ENCODE data around the gene FAM111A. TPM values are rescaled to one million over a fixed set of nuclear protein-coding genes. Genes with fewer than 3 reads are reported as not detected.

The FAM111A gene
- total RNA-seq, 1 donor from 2014 or later, result 66.4 TPM

GRCh38 chr11:59175091-59175501, 32.4 kb downstream of the FAM111A start:
- Mint-ChIP-seq H3K4me1 (ENCODE audit: low read depth) (peaks cover 8% of the 10 kb centered on the region), H3K4me3 (no peak overlapping the region), H3K36me3 (ENCODE audit: low read depth) (no peaks in the 10 kb centered on the region), H3K27ac (no peak overlapping the region), H3K27me3 (ENCODE audit: insufficient read depth) (peaks cover 34% of the 10 kb centered on the region), H3K9me3 (peaks cover 10% of the 10 kb centered on the region)
- intact Hi-C loops (cut with micrococcal nuclease), result no loop called here
- DNase-seq (ENCODE audit: low spot score), result no peak

DNA sequence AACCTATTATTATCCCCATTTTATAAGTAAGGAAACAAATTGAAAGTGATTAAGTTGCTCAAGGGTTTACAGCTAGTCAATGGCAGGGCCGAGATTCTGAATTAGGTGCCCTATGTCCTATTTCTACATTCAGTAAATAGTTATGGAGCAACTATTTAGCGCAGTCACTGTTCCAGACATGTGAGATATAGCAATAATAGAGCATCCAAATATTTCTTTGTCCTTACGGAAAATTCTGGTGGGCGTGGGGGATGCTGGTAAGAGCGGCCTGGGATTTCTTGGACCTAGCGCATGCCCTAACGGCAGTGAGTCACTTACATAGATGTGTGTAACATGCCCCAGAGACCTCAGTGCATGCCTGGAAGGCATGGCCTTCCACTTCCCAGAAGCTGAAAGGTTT, 33.7 kb downstream of the FAM111A start:
- Mint-ChIP-seq H3K4me3 (no peak overlapping the region), H3K27ac (no peak overlapping the region), H3K36me3 (ENCODE audit: low read depth) (no peaks in the 10 kb centered on the region), H3K9me3 (peaks cover 10% of the 10 kb centered on the region), H3K4me1 (ENCODE audit: low read depth) (peaks cover 8% of the 10 kb centered on the region), H3K27me3 (ENCODE audit: insufficient read depth) (peaks cover 34% of the 10 kb centered on the region)
- intact Hi-C loops (cut with micrococcal nuclease), result no loop called here
- no peak for DNase-seq (ENCODE audit: low spot score)

DNA sequence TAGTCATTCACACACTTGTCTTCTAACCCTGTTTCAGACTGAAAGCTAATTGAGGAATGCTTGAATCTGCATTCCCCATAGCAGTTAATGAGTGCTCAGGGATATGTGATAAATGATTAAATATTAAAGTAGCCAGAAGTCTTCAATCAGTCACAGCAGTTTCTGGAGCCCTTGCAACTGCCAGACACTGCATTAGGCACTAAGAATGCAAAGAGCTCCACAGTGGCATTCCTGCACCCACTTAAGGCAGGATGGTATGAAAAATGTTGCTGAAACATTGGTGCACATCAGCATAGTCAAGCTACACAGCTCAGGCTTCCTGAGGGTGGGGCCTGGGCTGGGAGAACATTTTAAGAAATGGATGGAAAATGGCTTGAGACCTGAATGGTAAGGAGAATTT, 35.7 kb downstream of the FAM111A start:
- Mint-ChIP-seq H3K36me3 (ENCODE audit: low read depth) (no peaks in the 10 kb centered on the region), H3K27ac (no peak overlapping the region), H3K9me3 (peaks cover 10% of the 10 kb centered on the region), H3K27me3 (ENCODE audit: insufficient read depth) (peaks cover 26% of the 10 kb centered on the region), H3K4me3 (no peak overlapping the region), H3K4me1 (ENCODE audit: low read depth) (no peaks in the 10 kb centered on the region)
- intact Hi-C loops (cut with micrococcal nuclease), result no loop called here
- no peak for DNase-seq (ENCODE audit: low spot score)

DNA sequence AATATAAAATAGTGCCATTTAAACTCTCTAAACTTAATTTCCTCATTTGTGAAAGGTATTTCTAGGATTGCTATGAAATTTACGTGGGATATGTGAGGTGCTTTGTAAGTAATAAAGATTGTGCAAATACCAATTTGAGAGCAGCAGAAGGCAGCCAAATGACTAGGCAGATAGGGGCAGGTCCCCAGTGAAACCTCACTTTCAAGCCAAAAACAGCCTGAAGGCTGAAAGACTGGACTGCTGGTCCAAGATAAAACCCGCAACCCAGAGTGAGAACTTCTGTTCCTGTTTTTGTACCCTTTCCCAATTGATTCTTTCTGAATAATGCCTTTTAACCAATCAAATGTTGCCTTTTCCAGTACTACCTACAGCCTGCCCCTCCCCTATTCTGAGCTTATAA, 36.5 kb downstream of the FAM111A start:
- intact Hi-C loops (cut with micrococcal nuclease), result no loop called here
- peaks cover 22% of the 10 kb centered on the region for H3K27me3 Mint-ChIP-seq (ENCODE audit: insufficient read depth)
- no peak overlapping the region for H3K4me3 Mint-ChIP-seq
- no peaks in the 10 kb centered on the region for H3K36me3 Mint-ChIP-seq (ENCODE audit: low read depth)
- DNase-seq (ENCODE audit: low spot score), result no peak
- H3K27ac Mint-ChIP-seq, result no peak overlapping the region
- peaks cover 10% of the 10 kb centered on the region for H3K9me3 Mint-ChIP-seq
- no peaks in the 10 kb centered on the region for H3K4me1 Mint-ChIP-seq (ENCODE audit: low read depth)

DNA sequence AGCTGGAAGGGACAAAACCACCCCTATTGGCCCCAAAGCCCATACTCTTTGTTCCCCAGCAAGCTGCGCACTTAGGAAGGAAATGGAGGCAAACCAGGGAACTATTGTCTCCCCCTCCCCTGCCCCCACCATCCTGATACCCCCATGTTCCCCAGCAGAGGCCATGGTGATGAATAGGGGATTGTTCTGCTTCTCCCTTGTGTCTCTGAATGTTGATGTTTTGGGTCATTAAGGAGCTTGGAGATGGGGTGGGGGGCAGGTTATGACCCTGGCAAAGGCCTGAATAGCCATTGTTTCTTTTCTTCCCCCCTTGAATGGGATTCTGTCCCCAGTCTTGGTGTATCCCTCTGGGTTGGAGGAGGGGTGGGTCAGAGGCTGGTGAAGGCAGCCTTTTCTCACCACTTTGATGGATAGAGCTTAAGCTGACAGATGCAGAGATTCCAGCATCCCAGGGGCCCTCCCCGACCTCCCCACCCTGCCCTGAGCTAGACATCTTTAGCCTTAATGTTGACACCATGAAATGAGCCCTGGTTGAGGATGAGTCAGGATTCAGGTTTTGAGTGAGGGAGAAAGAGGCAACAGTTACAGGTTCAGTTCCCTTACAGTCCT, 37.6 kb downstream of the FAM111A start:
- Mint-ChIP-seq H3K27me3 (ENCODE audit: insufficient read depth) (peaks cover 11% of the 10 kb centered on the region), H3K36me3 (ENCODE audit: low read depth) (no peaks in the 10 kb centered on the region), H3K9me3 (peaks cover 10% of the 10 kb centered on the region), H3K4me1 (ENCODE audit: low read depth) (no peaks in the 10 kb centered on the region), H3K4me3 (no peak overlapping the region), H3K27ac (no peak overlapping the region)
- no peak for DNase-seq (ENCODE audit: low spot score)
- intact Hi-C loops (cut with micrococcal nuclease), result no loop called here

DNA sequence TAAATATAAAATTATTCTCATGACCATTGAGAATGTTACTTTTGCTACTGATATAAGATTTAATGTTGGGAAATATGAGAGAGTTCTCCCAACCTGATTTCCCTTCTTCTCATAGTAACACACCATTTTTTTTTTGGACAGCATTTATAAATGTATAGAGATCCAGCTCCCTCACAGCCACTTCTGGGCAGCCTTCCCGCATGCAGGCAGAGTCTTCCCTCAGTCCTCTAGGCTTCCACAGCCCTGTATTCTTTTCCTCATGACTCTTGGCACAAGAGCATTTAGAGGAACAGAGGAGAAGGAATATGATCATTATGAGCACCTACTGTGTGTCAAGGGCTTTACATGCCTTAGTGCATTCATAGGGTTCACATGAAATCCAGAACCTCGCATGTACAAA, 38.3 kb downstream of the FAM111A start:
- no peak overlapping the region for H3K4me3 Mint-ChIP-seq
- intact Hi-C loops (cut with micrococcal nuclease), result no loop called here
- H3K27ac Mint-ChIP-seq, result no peak overlapping the region
- H3K27me3 Mint-ChIP-seq (ENCODE audit: insufficient read depth), result peaks cover 6% of the 10 kb centered on the region
- peaks cover 10% of the 10 kb centered on the region for H3K9me3 Mint-ChIP-seq
- no peak for DNase-seq (ENCODE audit: low spot score)
- H3K4me1 Mint-ChIP-seq (ENCODE audit: low read depth), result no peaks in the 10 kb centered on the region
- no peaks in the 10 kb centered on the region for H3K36me3 Mint-ChIP-seq (ENCODE audit: low read depth)

GRCh38 chr11:59181746-59182456, 39.2 kb downstream of the FAM111A start:
- peaks cover 10% of the 10 kb centered on the region for H3K9me3 Mint-ChIP-seq
- no peak overlapping the region for H3K4me3 Mint-ChIP-seq
- intact Hi-C loops (cut with micrococcal nuclease), result no loop called here
- H3K36me3 Mint-ChIP-seq (ENCODE audit: low read depth), result no peaks in the 10 kb centered on the region
- no peak for DNase-seq (ENCODE audit: low spot score)
- H3K27me3 Mint-ChIP-seq (ENCODE audit: insufficient read depth), result peaks cover 5% of the 10 kb centered on the region
- H3K27ac Mint-ChIP-seq, result no peak overlapping the region
- no peaks in the 10 kb centered on the region for H3K4me1 Mint-ChIP-seq (ENCODE audit: low read depth)

GRCh38 chr11:59182457-59183151, 39.9 kb downstream of the FAM111A start:
- intact Hi-C loops (cut with micrococcal nuclease), result no loop called here
- DNase-seq (ENCODE audit: low spot score), result no peak
- no peak overlapping the region for H3K4me3 Mint-ChIP-seq
- no peaks in the 10 kb centered on the region for H3K4me1 Mint-ChIP-seq (ENCODE audit: low read depth)
- no peak overlapping the region for H3K27ac Mint-ChIP-seq
- peaks cover under 1% of the 10 kb centered on the region for H3K27me3 Mint-ChIP-seq (ENCODE audit: insufficient read depth)
- H3K9me3 Mint-ChIP-seq, result peaks cover 10% of the 10 kb centered on the region
- H3K36me3 Mint-ChIP-seq (ENCODE audit: low read depth), result no peaks in the 10 kb centered on the region

- no peaks in the 10 kb centered on the region for H3K36me3 Mint-ChIP-seq (ENCODE audit: low read depth)
- no peak for DNase-seq (ENCODE audit: low spot score)
- no peaks in the 10 kb centered on the region for H3K4me1 Mint-ChIP-seq (ENCODE audit: low read depth)
- intact Hi-C loops (cut with micrococcal nuclease), result no loop called here
- peaks cover 6% of the 10 kb centered on the region for H3K9me3 Mint-ChIP-seq
- no peak overlapping the region for H3K4me3 Mint-ChIP-seq
- H3K27ac Mint-ChIP-seq, result no peak overlapping the region
- H3K27me3 Mint-ChIP-seq (ENCODE audit: insufficient read depth), result peaks cover 5% of the 10 kb centered on the region
Observed at GRCh38 chr11:59183771-59184170, 41.1 kb downstream of the FAM111A start.

- no peaks in the 10 kb centered on the region for H3K36me3 Mint-ChIP-seq (ENCODE audit: low read depth)
- intact Hi-C loops (cut with micrococcal nuclease), result no loop called here
- H3K27me3 Mint-ChIP-seq (ENCODE audit: insufficient read depth), result peaks cover 9% of the 10 kb centered on the region
- DNase-seq (ENCODE audit: low spot score), result no peak
- no peak overlapping the region for H3K27ac Mint-ChIP-seq
- no peaks in the 10 kb centered on the region for H3K4me1 Mint-ChIP-seq (ENCODE audit: low read depth)
- H3K9me3 Mint-ChIP-seq, result no peaks in the 10 kb centered on the region
- no peak overlapping the region for H3K4me3 Mint-ChIP-seq
Observed at GRCh38 chr11:59184691-59185339, 42.2 kb downstream of the FAM111A start.

DNA sequence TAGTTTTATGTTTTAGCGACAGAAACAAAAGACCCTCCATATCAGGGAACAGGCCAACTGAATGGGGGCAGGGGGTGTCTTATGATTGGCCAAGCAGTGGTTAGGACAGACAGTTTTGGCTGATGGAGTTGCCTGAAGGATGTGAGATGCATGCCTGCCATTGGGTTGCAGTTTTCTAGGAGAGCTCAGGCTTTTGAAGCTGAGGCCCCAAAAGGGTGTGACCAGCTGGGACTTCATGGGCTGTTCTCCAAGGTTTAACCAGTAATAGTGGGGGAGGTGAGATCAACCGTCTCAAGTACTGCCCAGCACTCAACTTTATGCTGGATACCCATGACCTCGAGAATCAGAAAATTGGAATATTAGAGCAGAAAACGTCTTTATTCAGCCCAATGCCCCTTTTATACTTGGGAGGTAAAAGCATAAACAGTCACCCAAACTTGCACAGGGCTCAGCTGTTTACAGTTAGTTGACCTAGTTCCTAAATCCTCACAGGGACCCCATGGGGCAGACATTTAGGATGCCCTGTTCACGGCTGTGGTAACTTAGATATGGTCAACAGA, 42.8 kb downstream of the FAM111A start:
- Mint-ChIP-seq H3K9me3 (no peaks in the 10 kb centered on the region), H3K27me3 (ENCODE audit: insufficient read depth) (peaks cover 9% of the 10 kb centered on the region), H3K4me1 (ENCODE audit: low read depth) (no peaks in the 10 kb centered on the region), H3K27ac (no peak overlapping the region), H3K4me3 (no peak overlapping the region), H3K36me3 (ENCODE audit: low read depth) (no peaks in the 10 kb centered on the region)
- intact Hi-C loops (cut with micrococcal nuclease), result no loop called here
- no peak for DNase-seq (ENCODE audit: low spot score)

- Mint-ChIP-seq H3K4me3 (no peak overlapping the region), H3K27me3 (ENCODE audit: insufficient read depth) (peaks cover 9% of the 10 kb centered on the region), H3K4me1 (ENCODE audit: low read depth) (no peaks in the 10 kb centered on the region), H3K27ac (no peak overlapping the region), H3K36me3 (ENCODE audit: low read depth) (no peaks in the 10 kb centered on the region), H3K9me3 (no peaks in the 10 kb centered on the region)
- intact Hi-C loops (cut with micrococcal nuclease), result loop anchor here (1.0 to 2.0 kb wide), 2 partner anchors 15 to 23 kb away; no protein-coding TSS in a partner anchor
- no peak for DNase-seq (ENCODE audit: low spot score)
Observed at GRCh38 chr11:59186130-59186594, 43.5 kb downstream of the FAM111A start.

Data from activated T-helper 1 cell treated with anti-CD3 and anti-CD28 coated beads, Interleukin-12 subunit alpha, Interleukin-12 subunit beta, Interleukin-2, Interleukin-4 antibody, amounts not matched to agents 30 ng/mL and 10 ng/mL and 1 ng/mL, durations not matched to agents 14 hours and 24 hours and 36 hours (primary cell).